IMR-90 (cell line): Measurements from ENCODE around the gene SLC7A7. TPM values are rescaled to one million over a fixed set of nuclear protein-coding genes. Genes with fewer than 3 reads are reported as not detected.
"Not testable (repeated sequence)": the region's sequence is repeated elsewhere in the genome, so short reads cannot be mapped to it uniquely, and the experiment has no call there.

Source experiments
- ATAC-seq: fragments of 200-7000 bp; cut with Tn5 transposase; 2 replicates; pipeline ENCODE4 v1.9.1; 2020; ENCODE audit warnings: low read depth, mild to moderate bottlenecking, moderate library complexity
- BruUV-seq: library from RNA; stranded (reverse); fragments of 400-500 nt; replicated peaks from 2 replicates; lab custom pipeline; 2021; lab: Mats Ljungman, UMichigan
- CTCF ChIA-PET: fragments of 300-600 bp; formaldehyde crosslinking; extraction: SDS; loops from one replicate; lab custom pipeline; 2021; ENCODE audit warnings: antibody characterized with exemption; lab: Yijun Ruan, JAX
- POLR2A ChIA-PET: fragments of 300-600 bp; sonication (Branson Sonifier 250); formaldehyde crosslinking; loops from one replicate; lab custom pipeline; 2022; ENCODE audit warnings: antibody characterized with exemption; ENCODE audit not compliant: unreplicated experiment; lab: Charles Lee
- DNase-seq: peaks from one replicate; pipeline ENCODE4 v3.0.0; 2013
- H2AFZ ChIP-seq: replicated peaks from 2 replicates; pipeline ENCODE3; 2013; ENCODE audit warnings: low read length, mild to moderate bottlenecking; ENCODE audit not compliant: poor library complexity
- H2AK5ac ChIP-seq: 2 replicates; pipeline ENCODE4 v1.6.1; 2013; ENCODE audit warnings: low read depth, low read length, inconsistent platforms
- H2AK9ac ChIP-seq: replicated peaks from 2 replicates; pipeline ENCODE3; 2013; ENCODE audit warnings: mild to moderate bottlenecking, low read depth, low read length, moderate library complexity; ENCODE audit not compliant: poor library complexity
- H2BK120ac ChIP-seq: 2 replicates; pipeline ENCODE4 v1.6.1; 2013; ENCODE audit warnings: low read depth, low read length, inconsistent platforms
- H2BK15ac ChIP-seq: 3 replicates; pipeline ENCODE4 v1.6.1; 2013; ENCODE audit warnings: low read depth, low read length, inconsistent platforms
- H2BK20ac ChIP-seq: 2 replicates; pipeline ENCODE4 v1.6.1; 2013; ENCODE audit warnings: low read depth, mild to moderate bottlenecking, inconsistent platforms, low read length, moderate library complexity
- H2BK5ac ChIP-seq: 2 replicates; pipeline ENCODE4 v1.6.1; 2013; ENCODE audit warnings: mild to moderate bottlenecking, low read depth, low read length, inconsistent platforms; ENCODE audit not compliant: poor library complexity, severe bottlenecking
- H3K14ac ChIP-seq: replicated peaks from 2 replicates; pipeline ENCODE4 v1.6.1; 2013; ENCODE audit warnings: low read depth, low read length, inconsistent platforms
- H3K18ac ChIP-seq: 2 replicates; pipeline ENCODE4 v1.6.1; 2013; ENCODE audit warnings: low read depth, low read length, control low read depth
- H3K23ac ChIP-seq: 2 replicates; pipeline ENCODE4 v1.6.1; 2013; ENCODE audit warnings: low read depth, low read length, inconsistent platforms
- H3K27ac ChIP-seq: 2 replicates; pipeline ENCODE4 v1.5.1; 2013; ENCODE audit warnings: mild to moderate bottlenecking, control low read depth, low read length; ENCODE audit not compliant: insufficient read depth
- H3K27me3 ChIP-seq: 2 replicates; pipeline ENCODE4 v1.6.1; 2013; ENCODE audit warnings: low read length; ENCODE audit not compliant: control insufficient read depth, insufficient read depth
- H3K36me3 ChIP-seq: 2 replicates; pipeline ENCODE4 v1.6.1; 2013; ENCODE audit warnings: low read length, mixed read lengths; ENCODE audit not compliant: control insufficient read depth, insufficient read depth
- H3K4ac ChIP-seq: 2 replicates; pipeline ENCODE4 v1.6.1; 2013; ENCODE audit warnings: low read depth, low read length, inconsistent platforms
- H3K4me1 ChIP-seq: 2 replicates; pipeline ENCODE4 v1.6.1; 2013; ENCODE audit warnings: low read length, mixed read lengths; ENCODE audit not compliant: control insufficient read depth, insufficient read depth
- H3K4me2 ChIP-seq: 2 replicates; pipeline ENCODE4 v1.6.1; 2013; ENCODE audit warnings: low read depth, mild to moderate bottlenecking, control low read depth, low read length, moderate library complexity
- H3K4me3 ChIP-seq: 2 replicates; pipeline ENCODE4 v1.5.1; 2013; ENCODE audit warnings: low read depth, mild to moderate bottlenecking, control low read depth, low read length, moderate library complexity; ENCODE audit not compliant: insufficient read depth
- H3K56ac ChIP-seq: 2 replicates; pipeline ENCODE4 v1.6.1; 2013; ENCODE audit warnings: low read length, inconsistent platforms; ENCODE audit not compliant: insufficient read depth; ENCODE audit errors: extremely low read depth
- H3K79me1 ChIP-seq, 2 experiments: 2 replicates each; pipeline ENCODE4 v1.6.1; 2013; ENCODE audit warnings: low read length in 2 of 2, inconsistent platforms in 1 of 2, low read depth in 1 of 2
- H3K9ac ChIP-seq: 2 replicates; pipeline ENCODE4 v1.6.1; 2013; ENCODE audit warnings: low read depth, low read length, control low read depth
- H3K9me1 ChIP-seq: 2 replicates; pipeline ENCODE4 v1.6.1; 2013; ENCODE audit warnings: low read length, inconsistent platforms; ENCODE audit not compliant: insufficient read depth
- H3K9me3 ChIP-seq: 2 replicates; pipeline ENCODE4 v1.6.1; 2013; ENCODE audit warnings: low read length; ENCODE audit not compliant: control insufficient read depth, insufficient read depth
- H4K20me1 ChIP-seq: 2 replicates; pipeline ENCODE4 v1.6.1; 2013; ENCODE audit warnings: low read length, inconsistent platforms; ENCODE audit not compliant: insufficient read depth
- H4K5ac ChIP-seq: 2 replicates; pipeline ENCODE4 v1.6.1; 2013; ENCODE audit warnings: mild to moderate bottlenecking, low read depth, low read length, control low read depth
- H4K8ac ChIP-seq, 2 experiments: 2 replicates each; pipeline ENCODE4 v1.6.1; 2013; ENCODE audit warnings: low read depth in 2 of 2, low read length in 2 of 2, control low read depth in 1 of 2, inconsistent platforms in 1 of 2
- H4K91ac ChIP-seq: 2 replicates; pipeline ENCODE4 v1.6.1; 2013; ENCODE audit warnings: low read depth, low read length, inconsistent platforms; ENCODE audit not compliant: insufficient read depth
- WGBS, 2 experiments: methylation state at CpG; one replicate each; pipeline versions ENCODE4 v1.1.5 to v1.1.7; 2013; ENCODE audit warnings: missing lambda C conversion rate in 2 of 2; ENCODE audit not compliant: insufficient read length in 1 of 2; ENCODE audit errors: extremely low coverage in 2 of 2; 5-methylcytosine and 5-hydroxymethylcytosine counted together
- dilution Hi-C: fragments of 300-500 bp; cut with HindIII; formaldehyde crosslinking; loops from one replicate; pipeline ENCODE4 v1.14.3; 2018; ENCODE audit warnings: low sequenced_read_pairs; ENCODE audit not compliant: unreplicated experiment
- in situ Hi-C: fragments of 300-500 bp; cut with MboI; formaldehyde crosslinking; loops from 3 replicates; pipeline ENCODE4 v1.14.3; 2019; ENCODE audit warnings: low sequenced_read_pairs, inconsistent platforms, mixed read lengths
- intact Hi-C: fragments of 100-400 bp; cut with micrococcal nuclease; formaldehyde crosslinking; loops from 2 replicates; pipeline ENCODE4 v1.10.0; 2022
- polyA plus RNA-seq, 3 experiments: library from polyadenylated mRNA; depleted of rRNA; stranded (reverse); fragments of >200 nt; gene quantifications; 2 replicates each; pipeline ENCODE4 v1.2.3, GENCODE V29; 2012; ENCODE audit warnings: low replicate concordance in 1 of 3
- total RNA-seq: library from RNA; depleted of rRNA; stranded (reverse); fragments of >200 nt; gene quantifications from 2 replicates; pipeline ENCODE4 v1.2.3, GENCODE V29; 2012

The SLC7A7 gene
- total and polyA plus RNA-seq, 2 of the 4 experiments (the other 2 are of a cell fraction), result 1.8 to 2.0 TPM

GRCh38 chr14:22736384-22736783, 78.9 kb downstream of the SLC7A7 start:
- H3K4ac ChIP-seq, in situ Hi-C loops, H2AK9ac ChIP-seq, H2BK5ac ChIP-seq, H2BK15ac ChIP-seq, CTCF ChIA-PET, intact Hi-C loops, H3K4me1 ChIP-seq, H3K14ac ChIP-seq, H2BK20ac ChIP-seq, H3K4me3 ChIP-seq, H3K27ac ChIP-seq, H2AK5ac ChIP-seq, H3K56ac ChIP-seq, H3K18ac ChIP-seq, H3K23ac ChIP-seq, H4K20me1 ChIP-seq, BruUV-seq, H4K91ac ChIP-seq, H3K9me3 ChIP-seq, H2AFZ ChIP-seq, H3K36me3 ChIP-seq, ATAC-seq, H3K27me3 ChIP-seq, H3K9me1 ChIP-seq, H4K5ac ChIP-seq, H3K9ac ChIP-seq, POLR2A ChIA-PET, H3K4me2 ChIP-seq, DNase-seq, H3K79me1 ChIP-seq, dilution Hi-C loops, H2BK120ac ChIP-seq, H4K8ac ChIP-seq: not testable (repeated sequence)
- WGBS, 2 experiments, result no CpG with 5 or more reads among the region's 14 CpGs
